ENCODE results near the gene RNF220.

Gene RNF220

DNA sequence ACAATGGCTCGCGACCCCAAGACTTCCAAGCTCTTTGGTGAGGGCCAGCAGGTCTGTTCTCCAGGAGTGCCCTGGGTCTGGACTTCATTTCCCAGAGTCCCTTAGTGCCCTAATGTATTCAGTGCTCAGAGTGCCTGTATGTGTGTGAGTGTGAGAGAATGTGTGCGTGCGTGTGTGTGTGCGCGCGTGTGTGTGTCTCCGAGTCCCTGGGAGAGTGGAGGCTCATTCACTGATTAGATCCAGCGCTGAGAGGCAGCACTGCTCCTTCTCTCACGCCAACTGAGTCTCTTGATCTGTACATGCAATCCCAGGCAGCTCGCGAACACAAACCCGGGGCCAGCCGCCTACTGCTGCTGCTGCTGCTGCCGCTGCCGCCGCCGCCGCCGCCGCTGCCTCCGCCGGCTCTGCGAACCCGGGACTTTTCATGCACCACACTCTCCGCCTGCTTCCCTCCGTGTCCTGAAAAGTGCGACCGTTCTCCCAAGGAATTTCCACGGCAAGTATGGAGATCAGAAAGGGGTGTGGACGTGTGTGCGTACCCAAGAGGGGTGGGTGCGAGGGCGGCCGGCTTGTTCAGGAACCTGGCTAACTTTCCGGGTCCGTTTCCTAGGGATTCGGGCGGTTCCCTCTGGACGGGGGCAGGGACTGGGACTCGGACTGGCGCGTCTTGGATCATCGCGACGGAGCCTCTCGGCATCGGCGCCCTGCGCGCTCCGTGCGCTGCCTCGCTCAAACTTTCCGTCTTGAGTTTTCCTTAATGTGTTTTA lies at the start of gene RNF220:
Gene RNF220, plus strand, starts transcription at position 225 of the 767 bp plus-strand sequence.
- no peak for DNase-seq

DNA sequence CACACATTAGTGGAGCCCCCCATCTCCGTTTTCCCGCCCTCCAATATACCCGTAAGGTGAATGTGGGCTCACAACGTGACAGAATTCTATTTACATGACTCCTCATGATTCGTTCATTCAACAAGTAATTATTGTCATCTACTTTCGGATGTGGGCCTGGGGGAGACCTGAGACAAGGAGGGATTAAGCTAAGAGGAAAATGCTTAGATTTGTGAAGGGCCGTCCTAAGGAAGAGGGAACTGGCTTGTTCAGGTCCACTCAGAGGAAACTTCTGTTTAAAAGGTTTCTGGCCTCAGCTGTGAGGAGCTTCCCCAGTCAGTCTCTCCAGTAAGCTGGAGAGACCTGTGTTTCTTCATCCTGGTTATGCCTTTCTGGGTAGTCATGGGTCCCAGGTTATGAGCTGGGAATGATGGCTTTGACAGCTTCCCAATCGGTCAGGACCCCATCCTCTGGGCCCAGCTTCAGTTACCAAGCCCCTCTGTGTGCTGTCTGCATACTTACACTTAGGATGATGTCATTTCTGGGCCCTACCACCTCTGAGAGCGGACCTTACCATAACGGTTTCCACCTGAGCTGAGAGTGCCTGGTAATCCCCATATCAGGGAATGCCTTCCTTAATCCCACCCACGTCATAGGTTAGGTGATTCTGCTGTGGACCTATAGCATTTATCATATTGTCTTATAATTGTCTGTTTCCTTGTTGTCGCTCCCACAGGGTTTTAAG lies 49.3 kb upstream of the RNF220 start:
- no peak for DNase-seq

GRCh38 chr1:44357710-44358109 lies 47.3 kb upstream of the RNF220 start:
- no peak for DNase-seq

GRCh38 chr1:44359234-44359935 lies 45.7 kb upstream of the RNF220 start:
- DNase-seq, result no peak

DNA sequence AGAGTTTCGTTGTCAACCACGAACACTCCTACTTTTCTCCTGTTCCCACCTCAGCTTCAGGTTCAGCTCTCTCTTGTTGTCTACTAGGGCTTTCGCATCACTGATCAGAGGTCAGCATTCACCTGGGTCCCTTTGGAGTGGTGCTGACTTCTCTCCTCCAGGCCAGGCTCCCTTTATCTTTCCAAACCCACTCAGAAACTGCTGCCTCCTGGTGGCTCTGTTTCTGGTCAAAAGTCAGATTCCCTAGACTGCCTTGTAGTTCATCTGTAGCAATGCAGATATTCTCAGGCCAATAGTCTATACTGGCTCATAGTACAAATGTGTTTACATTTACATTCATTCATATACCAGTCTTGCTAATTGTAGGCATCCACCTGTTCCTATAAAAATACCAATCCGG lies 43.6 kb upstream of the RNF220 start:
- no peak for DNase-seq

DNA sequence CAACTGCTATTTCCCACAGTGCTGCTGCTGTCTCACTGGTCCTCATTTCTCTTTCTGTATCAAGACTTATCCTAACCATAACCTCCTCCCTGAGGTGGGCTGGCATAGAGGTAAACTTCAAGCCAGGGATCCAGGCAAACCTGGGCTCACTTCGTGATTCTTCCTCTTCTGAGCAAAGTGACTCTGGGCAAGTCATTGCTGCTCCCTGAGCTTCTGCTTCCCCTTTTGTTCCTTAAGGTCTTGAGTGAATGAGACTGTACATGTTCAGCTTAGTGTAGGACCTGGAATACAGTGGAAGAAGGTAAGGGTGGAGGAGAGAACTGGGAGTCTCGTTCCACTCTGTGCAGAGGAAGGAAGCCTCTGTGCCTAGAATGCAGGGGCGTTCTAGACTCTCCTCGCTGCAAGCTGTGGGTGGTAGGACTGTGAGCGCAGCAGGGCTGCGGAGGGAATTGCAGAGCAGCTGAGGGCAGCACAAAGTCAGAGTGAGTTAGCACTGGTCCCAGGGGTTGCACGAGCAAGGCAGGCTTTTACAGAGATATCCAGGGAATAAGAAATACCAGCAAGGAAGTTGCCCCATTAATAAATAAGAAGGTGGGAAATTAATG lies 38.6 kb upstream of the RNF220 start:
- DNase-seq, result no peak

DNA sequence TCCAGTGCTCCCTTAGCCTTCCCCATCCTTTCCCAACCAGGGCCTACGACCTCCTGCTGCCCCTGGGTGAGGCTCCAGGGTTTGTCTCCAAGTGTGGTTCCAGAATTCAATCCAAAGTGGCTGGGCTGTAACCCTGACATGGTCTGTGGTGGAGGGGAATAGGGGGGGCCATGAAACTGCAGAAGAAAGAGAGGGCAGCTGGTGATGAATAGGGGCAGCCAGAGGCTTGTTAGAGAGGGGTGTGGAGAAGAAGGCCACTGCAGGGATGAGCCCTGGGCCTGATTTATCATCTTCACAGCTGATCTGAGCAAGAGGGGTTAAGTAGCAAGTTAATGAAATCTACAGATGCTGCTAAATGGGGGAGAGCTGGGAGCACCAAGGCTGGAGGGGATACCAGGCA lies 37.1 kb upstream of the RNF220 start:
- DNase-seq, result no peak

DNA sequence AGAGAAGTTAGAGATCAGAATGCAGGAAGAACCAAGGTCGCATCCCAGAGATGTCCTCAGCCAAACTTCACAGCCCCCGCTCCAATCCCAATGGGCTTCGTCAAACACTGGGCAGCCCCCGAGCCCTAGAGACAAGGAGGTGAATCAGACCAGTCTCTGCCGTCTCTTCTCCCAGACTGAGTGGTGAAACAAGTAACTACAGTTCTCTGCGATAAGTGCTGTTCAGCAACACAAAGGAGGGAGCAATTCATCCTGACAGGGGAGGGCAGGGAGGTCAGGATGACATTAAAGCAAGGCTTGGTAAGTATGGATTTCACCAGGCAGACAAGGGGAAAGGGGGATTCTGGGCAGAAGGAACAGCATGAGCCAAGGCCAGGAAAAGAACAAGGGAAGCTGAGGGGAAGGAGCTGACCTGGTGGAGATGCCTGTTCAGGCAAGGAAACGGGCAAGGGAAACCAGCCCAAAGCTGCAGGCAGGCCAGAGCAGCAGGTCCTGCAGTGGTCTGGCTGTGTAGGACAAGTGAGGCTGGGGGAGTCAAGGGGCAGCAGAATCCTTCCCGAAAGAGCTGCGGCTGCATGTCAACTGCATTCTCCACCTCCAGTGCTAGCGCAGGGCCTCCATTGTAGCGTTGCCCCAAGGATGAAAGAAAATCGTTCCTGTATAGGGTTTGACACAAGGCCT lies 36.4 kb upstream of the RNF220 start:
- DNase-seq, result no peak

- DNase-seq, result no peak
Observed at GRCh38 chr1:44371206-44371605, 33.8 kb upstream of the RNF220 start.

GRCh38 chr1:44375547-44375946 lies 29.5 kb upstream of the RNF220 start:
- no peak for DNase-seq

- no peak for DNase-seq
Observed at GRCh38 chr1:44377925-44378784, 26.9 kb upstream of the RNF220 start.

GRCh38 chr1:44380666-44381177 lies 24.3 kb upstream of the RNF220 start:
- DNase-seq, result no peak

DNA sequence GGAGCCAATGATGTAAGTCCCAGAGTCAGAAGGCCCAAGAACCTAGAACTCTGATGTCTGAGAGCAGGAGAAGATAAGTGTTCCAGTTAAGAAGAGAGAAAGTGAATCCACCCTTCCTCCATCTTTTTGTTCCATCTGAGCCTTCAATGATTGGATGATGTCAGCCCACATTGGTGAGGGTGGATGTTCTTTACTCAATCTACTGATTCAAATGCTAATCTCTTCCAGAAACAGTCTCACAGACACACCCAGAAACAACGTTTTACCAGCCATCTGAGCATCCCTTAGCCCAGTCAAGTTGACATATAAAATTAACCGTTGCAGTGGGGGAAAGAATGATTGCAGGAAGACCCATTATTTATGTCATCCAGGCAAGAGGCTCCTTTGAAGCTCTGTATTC lies 16.5 kb upstream of the RNF220 start:
- DNase-seq, result no peak

DNA sequence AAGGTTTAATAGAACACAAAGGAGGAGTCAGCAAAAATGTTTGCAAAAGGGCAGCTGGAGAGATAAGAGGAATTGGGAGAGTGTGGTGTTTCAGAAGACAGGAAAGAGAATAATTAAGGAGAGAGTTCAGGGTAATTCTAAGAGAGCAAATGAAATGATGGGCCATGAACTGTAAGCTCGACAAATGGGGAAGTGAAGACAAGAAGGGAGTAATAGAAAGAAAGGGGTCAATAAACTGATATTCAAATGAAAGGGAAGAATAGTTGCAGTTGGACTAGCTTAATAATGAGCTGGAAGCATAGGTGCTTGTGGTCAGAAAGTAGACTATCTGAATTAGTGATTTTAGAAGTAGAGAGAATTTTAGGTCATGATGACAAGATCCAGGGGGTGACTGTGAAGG lies 15.6 kb upstream of the RNF220 start:
- no peak for DNase-seq

DNA sequence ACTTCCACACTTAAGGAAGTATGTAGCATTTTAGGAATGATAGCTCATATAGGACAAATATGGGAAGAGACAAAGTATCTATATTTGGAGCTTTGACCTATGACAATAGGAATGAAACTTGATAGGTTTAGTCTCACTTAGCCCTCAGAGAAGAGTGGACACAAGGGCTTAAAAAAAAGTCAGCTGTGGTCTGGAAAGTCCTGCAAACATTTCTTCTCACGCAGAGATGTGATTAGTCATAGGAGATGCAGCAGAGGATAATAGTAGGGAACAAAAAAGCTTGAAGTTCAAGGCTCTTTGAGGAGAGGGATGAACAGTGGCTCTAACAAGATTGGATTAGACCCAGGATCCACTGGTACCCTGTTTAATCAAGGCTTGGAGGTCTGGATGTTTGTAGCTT lies 14.8 kb upstream of the RNF220 start:
- no peak for DNase-seq

- DNase-seq, result no peak
Observed at GRCh38 chr1:44401256-44402228, 3.5 kb upstream of the RNF220 start.

GRCh38 chr1:44405798-44406736 lies 1.0 kb downstream of the RNF220 start:
- no peak for DNase-seq

- DNase-seq, result no peak
Observed at GRCh38 chr1:44406737-44407429, 1.8 kb downstream of the RNF220 start.
